BJ (cell line): ENCODE results near the gene GALNT3. TPM values are rescaled to one million over a fixed set of nuclear protein-coding genes. Genes with fewer than 3 reads are reported as not detected.

Experiments
- CTCF ChIA-PET: fragments of 350-600 bp; formaldehyde crosslinking; extraction: SDS; loops from one replicate; lab custom pipeline; 2021; ENCODE audit warnings: antibody characterized with exemption, inconsistent platforms; lab: Yijun Ruan, JAX
- POLR2A ChIA-PET: fragments of 300-600 bp; sonication (Branson Sonifier 250); formaldehyde crosslinking; extraction: SDS; loops from one replicate; lab custom pipeline; 2021; ENCODE audit warnings: antibody characterized with exemption; lab: Charles Lee
- DNase-seq: peaks from one replicate; pipeline ENCODE4 v3.0.0-alpha.2; 2011; ENCODE audit warnings: low read depth
- H3K27me3 ChIP-seq: 2 replicates; pipeline ENCODE4 v1.6.0; 2011; ENCODE audit warnings: low read length; ENCODE audit not compliant: control insufficient read depth, insufficient read depth
- H3K36me3 ChIP-seq: 2 replicates; pipeline ENCODE4 v1.5.1; 2011; ENCODE audit warnings: low read length; ENCODE audit not compliant: control insufficient read depth, insufficient read depth
- H3K4me3 ChIP-seq: 2 replicates; pipeline ENCODE4 v1.5.1; 2011; ENCODE audit warnings: low read depth, mild to moderate bottlenecking, control low read depth, low read length
- polyA plus RNA-seq: library from polyadenylated mRNA; depleted of rRNA; stranded (reverse); fragments of >200 nt; gene quantifications from 2 replicates; pipeline ENCODE4 v1.2.3, GENCODE V29; 2011; rRNA removed
- TF ChIP-seq, protein P1 (sequence below): IDR thresholded peaks from 2 replicates; pipeline ENCODE4 v1.5.1; 2011; ENCODE audit warnings: low read depth, mild to moderate bottlenecking, control low read depth, inconsistent platforms, low read length, moderate library complexity; ENCODE audit not compliant: insufficient read depth

The GALNT3 gene
- polyA plus RNA-seq, 1 experiment = 2.4 TPM

DNA sequence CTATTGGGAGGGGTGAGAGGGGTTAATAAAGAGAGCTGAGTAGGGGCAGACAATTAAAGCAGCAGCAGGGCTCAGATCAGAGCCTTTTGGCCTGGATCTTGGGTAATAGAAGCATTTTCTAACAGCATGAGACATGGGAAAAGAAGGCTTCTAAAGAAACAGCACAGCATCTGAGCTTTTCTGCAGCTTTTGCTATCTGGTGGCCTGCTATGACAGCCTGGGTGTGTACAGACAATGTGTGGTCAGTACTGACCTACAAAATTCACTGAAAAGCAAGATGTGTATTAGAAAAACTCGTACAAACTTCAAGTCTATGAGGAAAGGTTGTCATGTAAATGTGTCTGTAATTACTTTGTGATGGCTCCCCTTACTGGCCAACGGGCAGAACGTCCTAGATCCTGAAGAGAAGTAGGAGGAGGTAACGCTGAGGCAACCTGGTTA is 95.6 kb downstream of the GALNT3 start:
- Histone ChIP-seq H3K27me3 (no peaks in the 10 kb centered on the region), H3K4me3 (no peak overlapping the region), H3K36me3 (no peaks in the 10 kb centered on the region)
- TF ChIP-seq, protein P1, sequence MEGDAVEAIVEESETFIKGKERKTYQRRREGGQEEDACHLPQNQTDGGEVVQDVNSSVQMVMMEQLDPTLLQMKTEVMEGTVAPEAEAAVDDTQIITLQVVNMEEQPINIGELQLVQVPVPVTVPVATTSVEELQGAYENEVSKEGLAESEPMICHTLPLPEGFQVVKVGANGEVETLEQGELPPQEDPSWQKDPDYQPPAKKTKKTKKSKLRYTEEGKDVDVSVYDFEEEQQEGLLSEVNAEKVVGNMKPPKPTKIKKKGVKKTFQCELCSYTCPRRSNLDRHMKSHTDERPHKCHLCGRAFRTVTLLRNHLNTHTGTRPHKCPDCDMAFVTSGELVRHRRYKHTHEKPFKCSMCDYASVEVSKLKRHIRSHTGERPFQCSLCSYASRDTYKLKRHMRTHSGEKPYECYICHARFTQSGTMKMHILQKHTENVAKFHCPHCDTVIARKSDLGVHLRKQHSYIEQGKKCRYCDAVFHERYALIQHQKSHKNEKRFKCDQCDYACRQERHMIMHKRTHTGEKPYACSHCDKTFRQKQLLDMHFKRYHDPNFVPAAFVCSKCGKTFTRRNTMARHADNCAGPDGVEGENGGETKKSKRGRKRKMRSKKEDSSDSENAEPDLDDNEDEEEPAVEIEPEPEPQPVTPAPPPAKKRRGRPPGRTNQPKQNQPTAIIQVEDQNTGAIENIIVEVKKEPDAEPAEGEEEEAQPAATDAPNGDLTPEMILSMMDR = peak; percentile 69
- DNase-seq = no peak
- CTCF ChIA-PET = interaction anchor here (0.8 to 1.6 kb wide), 3 partner anchors 9 to 298 kb away, joined by 3 to 5 read pairs (median 3); no protein-coding TSS in a partner anchor
- POLR2A ChIA-PET = interaction anchor here (0.6 kb wide), 1 partner anchor 288 kb away, joined by 6 read pairs; no protein-coding TSS in a partner anchor

DNA sequence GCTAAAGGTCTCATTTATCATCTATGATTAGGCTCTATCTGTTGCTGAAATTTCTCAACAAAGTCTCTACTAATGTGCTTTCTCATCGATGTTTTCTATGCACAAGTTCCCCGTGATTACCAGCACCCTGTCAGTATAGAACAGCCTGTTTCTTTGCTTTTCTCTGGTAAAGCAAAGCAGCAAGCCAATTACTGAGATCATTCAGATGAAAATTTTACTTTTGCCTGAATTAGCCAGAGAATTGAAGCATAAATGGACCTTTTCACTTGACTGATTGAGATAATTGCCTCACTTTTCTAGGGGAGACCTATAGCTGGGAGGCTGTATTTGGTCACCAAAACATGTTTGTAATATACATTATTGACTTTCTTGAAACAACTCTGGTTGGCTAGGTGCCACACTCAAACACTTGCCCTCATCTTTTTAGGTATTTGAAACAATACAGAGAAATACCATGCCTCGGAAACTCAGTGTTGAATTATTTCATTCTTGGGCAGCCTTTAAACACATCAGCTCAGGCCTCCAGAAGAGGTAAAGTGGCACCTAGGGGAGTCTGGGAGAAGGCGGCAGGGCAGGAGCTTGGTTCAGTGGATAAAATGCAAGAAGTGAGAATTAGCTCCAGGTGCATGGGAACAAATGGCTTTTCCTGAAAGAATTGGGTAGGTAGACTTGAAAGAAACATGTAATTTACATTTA is 96.2 kb downstream of the GALNT3 start:
- H3K4me3 ChIP-seq = no peak overlapping the region
- TF ChIP-seq, protein P1 = no peak
- ChIA-PET CTCF (interaction anchor here (0.5 to 0.8 kb wide), 2 partner anchors 11 to 50 kb away, joined by 3 read pairs; no protein-coding TSS in a partner anchor), POLR2A (interaction anchor here (0.6 kb wide), 1 partner anchor 288 kb away, joined by 6 read pairs; no protein-coding TSS in a partner anchor)
- H3K36me3 ChIP-seq = no peaks in the 10 kb centered on the region
- DNase-seq = no peak
- no peaks in the 10 kb centered on the region for H3K27me3 ChIP-seq

Other genes with a start within 250 kb of the GALNT3 start
- 12.1 and 21.1 TPM in 2 replicates for gene TTC21B, start 159.5 kb upstream of the GALNT3 start, polyA plus RNA-seq